Measurements from ENCODE around the gene GPR3.
"Not testable (repeated sequence)": the region's sequence is repeated elsewhere in the genome, so short reads cannot be mapped to it uniquely, and the experiment has no call there.

Gene GPR3

GRCh38 chr1:27428316-27429028 is 36.0 kb downstream of the GPR3 start:
- peak; percentile 65 for DNase-seq

GRCh38 chr1:27429029-27429425 is 36.6 kb downstream of the GPR3 start:
- no peak for DNase-seq

GRCh38 chr1:27430903-27431600 is 38.6 kb downstream of the GPR3 start:
- DNase-seq: peak; percentile 55

GRCh38 chr1:27431601-27431940 is 39.1 kb downstream of the GPR3 start:
- no peak for DNase-seq

GRCh38 chr1:27432725-27433124 is 40.3 kb downstream of the GPR3 start:
- not testable (repeated sequence) for DNase-seq

GRCh38 chr1:27433706-27434105 is 41.3 kb downstream of the GPR3 start:
- no peak for DNase-seq

- peak; percentile 23 for DNase-seq
Observed at GRCh38 chr1:27435566-27436203, 43.3 kb downstream of the GPR3 start.

GRCh38 chr1:27436204-27437159 is 44.1 kb downstream of the GPR3 start:
- peak; percentile 66 for DNase-seq

- peak; percentile 23 for DNase-seq
Observed at GRCh38 chr1:27438621-27439061, 46.2 kb downstream of the GPR3 start.

GRCh38 chr1:27439150-27439549 is 46.7 kb downstream of the GPR3 start:
- no peak for DNase-seq

GRCh38 chr1:27444632-27445031 is 52.2 kb downstream of the GPR3 start:
- no peak for DNase-seq

Data from CD4-positive, alpha-beta T cell treated with Interleukin-4 for 4 hours (primary cell).